Spleen (tissue), 11 donors: ENCODE data around the gene SYNDIG1. TPM values are rescaled to one million over a fixed set of nuclear protein-coding genes. Genes with fewer than 3 reads are reported as not detected.

Experiments
- DNase-seq: peaks from one replicate; pipeline ENCODE4 v3.0.0-alpha.2; 2020
- H3K27ac ChIP-seq, 8 donors: fragments of 200-600 bp; sonication (generic) in 7 of 8; 1 replicate in 4 of 8; 2 replicates in 4 of 8; pipeline versions ENCODE4 v1.5.0 to v1.8.0; 2016 to 2021; ENCODE audit warnings: inconsistent platforms in 4 of 8, mild to moderate bottlenecking in 4 of 8, moderate library complexity in 1 of 8
- H3K27me3 ChIP-seq, 7 donors: fragments of 200-600 bp; sonication (generic) in 6 of 7; replicated peaks in 1 of 7; 1 replicate in 4 of 7; 2 replicates in 3 of 7; pipeline versions ENCODE4 v1.5.0 to v1.8.0; 2016 to 2021; ENCODE audit warnings: inconsistent platforms in 3 of 7, mild to moderate bottlenecking in 1 of 7
- H3K36me3 ChIP-seq, 6 donors: fragments of 200-600 bp; sonication (generic) in 5 of 6; 1 replicate in 4 of 6; 2 replicates in 2 of 6; pipeline versions ENCODE4 v1.5.0 to v1.8.0; 2016 to 2021; ENCODE audit warnings: inconsistent platforms in 2 of 6
- H3K4me1 ChIP-seq, 6 donors: fragments of 200-600 bp; sonication (generic) in 5 of 6; 1 replicate in 3 of 6; 2 replicates in 3 of 6; pipeline versions ENCODE4 v1.5.0 to v1.8.0; 2016 to 2021; ENCODE audit warnings: inconsistent platforms in 3 of 6
- H3K4me3 ChIP-seq, 8 donors: fragments of 200-600 bp; sonication (generic) in 7 of 8; 1 replicate in 4 of 8; 2 replicates in 4 of 8; pipeline versions ENCODE4 v1.5.0 to v1.8.0; 2016 to 2021; ENCODE audit warnings: inconsistent platforms in 4 of 8, mild to moderate bottlenecking in 4 of 8, moderate library complexity in 2 of 8
- H3K9me3 ChIP-seq, 8 donors: fragments of 200-600 bp; sonication (generic) in 7 of 8; 1 replicate in 4 of 8; 2 replicates in 4 of 8; pipeline versions ENCODE4 v1.5.0 to v1.8.0; 2016 to 2021; ENCODE audit warnings: inconsistent platforms in 4 of 8
- CTCF ChIP-seq, 11 experiments: fragments of 200-600 bp in 7 of 11; fragments of 450-650 bp in 4 of 11; sonication (generic) in 4 of 11; IDR thresholded peaks in 8 of 11; conservative IDR thresholded peaks in 3 of 11; 1 replicate in 7 of 11; 2 replicates in 4 of 11; pipeline versions ENCODE4 v1.4.0 to v1.8.0; 2016 to 2021; ENCODE audit warnings: antibody characterized with exemption in 11 of 11, inconsistent platforms in 4 of 11, mild to moderate bottlenecking in 1 of 11
- POLR2A ChIP-seq, 3 donors: fragments of 450-650 bp; IDR thresholded peaks; one replicate each; pipeline ENCODE4 v1.5.1; 2017; ENCODE audit warnings: antibody characterized with exemption in 3 of 3, mild to moderate bottlenecking in 1 of 3
- POLR2AphosphoS5 ChIP-seq, 3 donors: sonication (generic); formaldehyde crosslinking; IDR thresholded peaks; one replicate each; pipeline ENCODE4 v1.5.1; 2017; ENCODE audit warnings: antibody characterized with exemption in 3 of 3
- WGBS, 5 donors: extraction: QIAGEN DNeasy Blood & Tissue Kit in 3 of 5; methylation state at CpG; one replicate each; pipeline versions ENCODE4 v1.1.5 to v1.1.7; 2013 to 2018; 5-methylcytosine and 5-hydroxymethylcytosine counted together
- intact Hi-C: fragments of 100-400 bp; cut with DNase I; formaldehyde crosslinking; loops from one replicate; pipeline ENCODE4 v1.15.0; 2023; ENCODE audit warnings: low total_unique reads
- polyA plus RNA-seq, 3 donors: library from polyadenylated mRNA; stranded (reverse); fragments of 200-250 nt; gene quantifications; one replicate each; pipeline ENCODE4 v1.2.1, GENCODE V29; 2013
- total RNA-seq, 7 donors: library from RNA; depleted of rRNA in 3 of 7; stranded (reverse); fragments of >200 nt in 3 of 7; fragmentation: NEBNext Ultra II Directional in 4 of 7; extraction: Animal tissue kit (Norgen Biotek cat#: 25700) in 4 of 7; gene quantifications; one replicate each; pipeline versions ENCODE4 v1.1.0 to v1.2.1, GENCODE V29; 2016 to 2021
- donor health status: healthy with polysubstance abuse.
- donor health status: DM: no; HTN: no; CAD: no; lungs with moderate emphysema.
- donor health status: DM: no; HTN: no; CAD: no.
- donor health status: Bipolar disorder and iron deficiency.
- donor health status: healthy.
- donor health status: DM: no; HTN: no; CAD: no.
- donor health status: DM: yes; HTN: yes; CAD: no.

Gene SYNDIG1
- total and polyA plus RNA-seq, 10 donors: 0.70 to 3.5 (median 1.3) TPM

GRCh38 chr20:24533449-24533848 is 64.0 kb downstream of the SYNDIG1 start:
- intact Hi-C loops: no loop called here
- DNase-seq: no peak
- TF ChIP-seq POLR2AphosphoS5 (IDR thresholded peaks at IDR 0.05) (no peak), POLR2A (IDR thresholded peaks at IDR 0.05) (no peak), CTCF (IDR thresholded peaks at IDR 0.05 in 8 of 11, conservative IDR thresholded peaks at IDR 0.05 in 3 of 11) (no peak)
- Histone ChIP-seq H3K36me3 (no peaks in the 10 kb centered on the region), H3K9me3 (no peaks in the 10 kb centered on the region), H3K27me3 (no peaks in the 10 kb centered on the region), H3K4me1 (no peaks in the 10 kb centered on the region), H3K4me3 (no peak overlapping the region), H3K27ac (no peak overlapping the region)
- 81 to 98% (median 93%) methylated on average over 8 of the region's 8 CpGs for WGBS, 5 donors

- Histone ChIP-seq H3K27ac (no peak overlapping the region), H3K9me3 (no peaks in the 10 kb centered on the region), H3K27me3 (no peaks in the 10 kb centered on the region), H3K4me3 (no peak overlapping the region), H3K36me3 (no peaks in the 10 kb centered on the region), H3K4me1 (no peaks in the 10 kb centered on the region)
- no peak for TF ChIP-seq POLR2A (IDR thresholded peaks at IDR 0.05)
- no peak for TF ChIP-seq POLR2AphosphoS5 (IDR thresholded peaks at IDR 0.05)
- no peak for TF ChIP-seq CTCF (IDR thresholded peaks at IDR 0.05 in 8 of 11, conservative IDR thresholded peaks at IDR 0.05 in 3 of 11)
- intact Hi-C loops: no loop called here
- WGBS, 5 donors: 81 to 93% (median 85%) methylated on average over 9 of the region's 9 CpGs
- DNase-seq: no peak
These were observed 64.9 kb downstream of the SYNDIG1 start for GRCh38 chr20:24534282-24534681.

- H3K9me3 ChIP-seq: peaks cover 0 to 7% (median 0%) of the 10 kb centered on the region in 8 donors
- no peak overlapping the region for H3K4me3 ChIP-seq
- 89 to 96% (median 92%) methylated on average over 9 to 14 of the region's 14 CpGs for WGBS, 5 donors
- DNase-seq: no peak
- intact Hi-C loops: no loop called here
- no peak overlapping the region for H3K27ac ChIP-seq
- H3K27me3 ChIP-seq: no peaks in the 10 kb centered on the region
- TF ChIP-seq POLR2AphosphoS5 (IDR thresholded peaks at IDR 0.05) (no peak), CTCF (IDR thresholded peaks at IDR 0.05 in 8 of 11, conservative IDR thresholded peaks at IDR 0.05 in 3 of 11) (no peak), POLR2A (IDR thresholded peaks at IDR 0.05) (no peak)
- H3K4me1 ChIP-seq: no peaks in the 10 kb centered on the region
- H3K36me3 ChIP-seq: no peaks in the 10 kb centered on the region
These were observed 66.7 kb downstream of the SYNDIG1 start for GRCh38 chr20:24535941-24536730.

GRCh38 chr20:24537210-24537609 is 67.8 kb downstream of the SYNDIG1 start:
- H3K4me3 ChIP-seq: no peak overlapping the region
- intact Hi-C loops: no loop called here

More at GRCh38 chr20:24537210-24537609, 67.8 kb downstream of the SYNDIG1 start:
- Histone ChIP-seq H3K9me3 (peaks cover 0 to 7% (median 0%) of the 10 kb centered on the region in 8 donors), H3K27ac (no peak overlapping the region), H3K36me3 (no peaks in the 10 kb centered on the region), H3K4me1 (no peaks in the 10 kb centered on the region), H3K27me3 (no peaks in the 10 kb centered on the region)
- no peak for TF ChIP-seq CTCF (IDR thresholded peaks at IDR 0.05 in 8 of 11, conservative IDR thresholded peaks at IDR 0.05 in 3 of 11)
- TF ChIP-seq POLR2AphosphoS5 (IDR thresholded peaks at IDR 0.05): no peak
- TF ChIP-seq POLR2A (IDR thresholded peaks at IDR 0.05): no peak
- 86 to 100% (median 89%) methylated on average over 1 of the region's 1 CpG for WGBS, 5 donors
- no peak for DNase-seq
